ENCODE data around the gene SLC26A9.
"Not testable (repeated sequence)": the region's sequence is repeated elsewhere in the genome, so short reads cannot be mapped to it uniquely, and the experiment has no call there.

Gene SLC26A9

DNA sequence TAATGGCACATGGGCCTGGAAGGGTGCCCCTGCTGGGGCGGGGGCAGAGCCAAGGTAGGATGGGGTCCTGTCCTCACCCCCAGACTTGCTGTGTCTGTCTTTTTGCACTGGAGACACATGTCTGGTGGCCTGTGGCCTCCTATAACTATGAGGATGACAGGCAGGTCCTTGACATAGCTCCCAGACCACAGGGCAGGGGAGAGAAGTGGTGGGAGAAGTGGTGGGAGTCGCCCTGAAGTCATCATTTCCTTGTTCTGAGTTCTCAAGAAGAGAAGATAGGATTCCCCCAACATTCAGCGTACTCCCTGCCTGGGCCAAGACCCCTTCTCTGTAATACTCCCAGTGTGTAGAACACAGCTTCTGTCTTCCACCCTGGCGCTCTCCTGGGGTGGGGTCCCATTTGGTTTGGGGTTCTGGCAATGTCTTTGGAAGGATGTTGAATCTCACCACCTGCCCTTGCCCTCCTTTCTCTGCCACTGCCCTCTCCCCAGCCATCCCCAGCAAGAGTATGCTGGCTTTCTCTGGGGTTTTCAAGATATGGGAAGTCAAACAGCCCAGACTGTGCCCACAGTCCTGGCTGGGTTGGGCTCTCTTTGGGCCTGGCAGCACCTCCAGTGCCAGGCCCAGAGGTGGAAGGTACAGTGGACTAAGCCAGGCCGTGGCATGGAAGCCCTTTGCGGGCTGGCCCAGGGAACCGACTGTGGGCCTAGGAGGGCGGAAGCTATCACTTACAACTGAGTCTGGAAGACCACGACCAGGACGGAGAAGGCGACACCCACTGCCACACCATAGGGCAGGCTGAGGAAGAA is 19.4 kb downstream of the SLC26A9 start:
- no peak for DNase-seq

DNA sequence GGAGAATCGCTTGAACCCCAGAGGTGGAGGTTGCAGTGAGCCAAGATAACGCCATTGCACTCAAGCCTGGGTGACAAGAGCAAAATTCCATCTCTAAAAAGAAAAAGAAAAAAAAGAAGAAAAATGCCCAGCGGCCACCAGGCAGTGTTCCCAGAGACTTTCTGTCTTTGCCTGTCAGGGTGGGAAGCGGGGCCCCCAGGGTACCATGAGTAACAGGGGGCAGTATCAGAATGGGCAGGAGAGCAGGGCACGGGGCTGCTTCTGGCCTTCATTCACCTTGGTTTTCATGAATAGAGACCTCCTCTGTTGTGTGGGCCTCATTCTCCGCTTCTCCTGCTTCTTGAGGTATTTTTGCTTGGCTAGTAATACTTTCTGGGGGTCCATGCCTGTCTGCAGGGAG is 20.4 kb downstream of the SLC26A9 start:
- no peak for DNase-seq

DNA sequence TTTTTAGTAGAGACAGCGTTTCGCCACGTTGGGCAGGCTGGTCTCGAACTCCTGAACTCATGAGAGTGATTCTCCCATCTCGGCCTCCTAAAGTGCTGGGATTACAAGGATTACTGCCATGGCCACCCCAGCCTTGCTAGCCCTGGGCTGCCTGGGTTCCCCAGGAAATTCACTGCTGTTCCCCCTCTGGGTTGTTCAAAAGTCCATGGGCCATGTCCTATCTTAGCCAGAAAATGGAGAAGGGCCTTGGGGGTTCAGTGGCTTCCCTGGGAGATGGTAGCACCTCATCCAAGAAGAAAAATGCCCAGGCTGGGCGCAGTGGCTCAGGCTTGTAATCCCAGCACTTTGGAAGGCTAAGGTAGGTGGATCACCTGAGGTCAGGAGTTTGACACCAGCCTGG is 20.9 kb downstream of the SLC26A9 start:
- no peak for DNase-seq

DNA sequence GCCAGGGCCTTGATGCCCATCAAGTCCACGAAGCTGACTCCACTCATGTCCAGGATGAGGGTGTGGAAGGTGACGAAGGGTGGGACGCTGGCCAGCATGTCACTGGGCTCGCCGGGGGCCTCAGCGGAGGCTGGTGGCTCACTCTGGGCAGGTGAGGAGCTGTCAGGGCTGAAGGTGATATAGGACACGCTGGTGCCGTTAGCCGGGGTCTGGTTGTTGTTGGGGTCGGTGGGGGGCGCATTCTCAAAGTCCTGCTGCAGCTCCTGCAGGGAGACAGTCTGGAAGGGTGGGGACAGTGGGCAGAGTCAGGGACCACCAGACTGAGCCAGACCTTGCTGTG is 21.7 kb downstream of the SLC26A9 start:
- DNase-seq, result no peak

DNA sequence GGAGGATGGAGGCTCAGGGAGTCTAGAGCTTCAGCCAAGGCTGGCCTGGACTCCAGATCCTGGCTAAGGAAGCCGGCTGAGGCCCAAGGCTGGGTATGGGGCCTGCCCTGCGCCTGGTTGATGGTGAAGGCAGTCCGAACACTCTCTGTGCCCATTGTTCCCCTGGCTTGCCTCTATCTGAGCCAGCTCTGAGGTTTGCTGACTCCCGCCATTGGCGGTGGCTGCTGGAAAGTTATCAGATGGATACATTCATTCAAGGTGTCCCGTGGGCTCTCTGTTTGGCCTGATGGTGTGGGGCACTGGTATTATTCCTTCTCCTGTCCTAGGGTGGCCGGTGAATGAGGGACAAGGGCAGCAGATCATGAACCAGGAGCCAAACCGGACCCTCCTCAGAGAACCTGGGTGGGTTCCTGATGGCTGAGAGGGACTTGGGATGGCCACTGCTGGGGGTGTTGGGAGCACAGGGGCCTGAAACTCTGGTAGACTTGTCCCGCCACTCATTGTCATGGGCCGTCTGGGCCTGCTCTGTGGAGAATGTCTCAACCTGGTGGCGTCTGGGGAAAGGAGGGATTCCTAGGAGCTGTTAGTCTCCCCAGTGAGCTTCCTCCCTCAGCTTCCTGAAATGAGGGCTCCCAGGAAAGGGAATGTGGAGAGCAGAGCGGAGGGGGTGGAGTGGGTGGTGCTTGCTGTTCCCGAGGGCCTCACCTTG is 22.2 kb downstream of the SLC26A9 start:
- DNase-seq, result no peak

DNA sequence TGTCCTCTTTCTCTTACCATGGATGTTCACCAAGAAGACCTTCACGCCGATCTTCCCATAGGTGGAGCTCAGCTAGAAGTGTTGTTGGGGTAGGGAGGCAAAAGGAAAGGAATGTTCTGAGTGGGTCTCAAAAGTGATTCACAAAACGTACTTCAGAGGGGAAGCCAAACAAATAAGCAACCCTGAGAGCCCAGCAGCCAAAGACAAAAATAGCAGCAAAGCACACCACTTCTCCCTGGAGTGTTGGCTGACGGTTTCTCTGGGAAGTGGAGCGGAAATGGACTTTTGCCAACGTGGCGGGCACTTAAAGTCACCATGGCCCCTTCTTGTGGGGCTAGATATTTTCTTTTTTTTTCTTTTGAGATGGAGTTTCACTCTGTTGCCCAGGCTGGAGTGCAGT is 23.1 kb downstream of the SLC26A9 start:
- DNase-seq, result no peak

DNA sequence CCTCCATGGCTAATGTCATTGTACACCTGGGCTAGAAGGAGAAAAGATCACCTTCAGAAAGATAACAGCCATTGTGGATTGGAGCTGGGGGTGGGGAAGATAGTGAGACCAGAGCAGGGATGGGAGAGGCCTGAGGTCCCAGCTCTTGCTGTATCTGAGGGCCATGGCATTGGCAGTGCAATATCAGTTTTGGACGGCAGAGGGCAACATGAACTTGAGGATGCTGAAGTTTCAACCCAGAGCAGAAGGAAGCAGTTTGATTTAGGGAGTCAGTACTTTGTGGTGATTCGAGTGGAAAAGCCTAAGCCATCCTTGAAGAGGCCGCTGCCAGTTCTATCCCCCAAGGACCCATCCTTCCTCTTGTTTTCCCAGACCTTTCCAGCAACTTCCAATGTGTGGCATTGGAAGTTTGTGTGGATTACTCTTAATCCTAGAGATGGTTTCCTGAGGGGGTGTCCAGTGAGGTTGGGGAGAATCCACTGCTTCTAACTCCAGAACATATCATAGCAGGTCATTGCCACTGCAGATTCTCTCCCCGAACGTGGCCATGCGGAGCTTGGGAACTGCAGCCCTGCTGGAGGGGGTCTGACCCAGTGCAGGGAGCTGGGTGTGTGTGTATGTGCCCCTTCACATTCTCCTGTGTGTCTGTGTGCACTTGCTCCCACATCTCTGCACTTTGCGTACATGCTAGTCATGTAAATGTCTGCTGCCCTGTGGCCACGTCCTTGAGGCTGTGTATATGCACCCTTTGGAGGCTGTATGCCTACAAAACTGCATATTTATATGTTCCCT is 24.1 kb downstream of the SLC26A9 start:
- peak; percentile 42 for DNase-seq

DNA sequence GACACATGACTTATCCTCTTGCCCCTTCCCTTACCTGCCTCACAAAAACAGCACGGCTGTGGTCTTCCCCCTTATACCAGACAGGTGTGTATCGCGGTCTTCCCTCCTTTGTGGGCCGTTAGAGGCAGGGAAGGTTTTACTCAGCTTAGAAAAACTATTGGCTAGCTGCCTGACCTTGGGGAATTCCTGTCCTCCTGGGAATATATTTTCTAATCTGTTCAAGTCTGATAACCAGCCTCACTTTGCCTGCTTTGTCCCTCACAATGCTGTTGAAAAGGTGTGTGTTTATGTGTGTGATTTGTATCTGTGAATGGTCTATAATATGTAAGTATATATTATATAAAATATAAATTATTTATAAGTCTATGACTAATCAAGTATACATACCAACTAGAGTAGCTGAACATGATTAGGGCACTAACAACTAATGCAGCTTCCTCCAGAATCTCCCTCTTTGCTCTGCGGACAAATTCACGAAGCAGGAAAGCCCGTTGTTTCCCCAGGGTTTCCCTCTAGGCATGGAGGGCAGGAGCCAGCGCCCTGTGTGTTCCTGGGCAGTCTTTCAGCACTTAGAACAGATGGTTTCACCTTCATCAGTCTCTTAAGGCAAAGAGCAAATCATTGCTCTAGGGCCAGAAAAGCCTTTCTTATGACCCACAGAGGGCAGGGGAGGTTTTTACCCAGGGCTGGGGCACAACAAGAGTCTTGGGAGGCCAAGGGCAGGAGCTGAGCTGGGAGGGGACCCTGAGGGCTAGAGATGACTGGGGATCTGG is 25.6 kb downstream of the SLC26A9 start:
- no peak for DNase-seq

DNA sequence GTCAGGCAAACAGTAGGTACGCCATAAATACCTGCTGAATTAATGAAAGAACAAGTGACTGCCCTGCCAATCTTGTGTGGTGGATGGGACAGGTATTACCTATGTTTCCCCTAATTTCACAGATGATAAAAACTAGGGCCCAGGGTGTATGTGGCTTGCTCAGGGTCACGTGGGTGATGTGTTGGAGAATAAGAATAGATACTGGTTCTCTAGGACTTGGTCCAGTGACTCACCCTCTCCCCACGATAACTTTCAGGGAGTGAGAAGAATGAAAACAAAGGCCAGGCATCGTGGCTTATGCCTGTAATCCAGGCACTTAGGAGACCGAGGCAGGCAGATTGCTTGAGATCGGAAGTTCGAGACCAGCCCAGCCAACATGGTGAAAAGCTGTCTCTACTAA is 26.7 kb downstream of the SLC26A9 start:
- DNase-seq, result no peak

DNA sequence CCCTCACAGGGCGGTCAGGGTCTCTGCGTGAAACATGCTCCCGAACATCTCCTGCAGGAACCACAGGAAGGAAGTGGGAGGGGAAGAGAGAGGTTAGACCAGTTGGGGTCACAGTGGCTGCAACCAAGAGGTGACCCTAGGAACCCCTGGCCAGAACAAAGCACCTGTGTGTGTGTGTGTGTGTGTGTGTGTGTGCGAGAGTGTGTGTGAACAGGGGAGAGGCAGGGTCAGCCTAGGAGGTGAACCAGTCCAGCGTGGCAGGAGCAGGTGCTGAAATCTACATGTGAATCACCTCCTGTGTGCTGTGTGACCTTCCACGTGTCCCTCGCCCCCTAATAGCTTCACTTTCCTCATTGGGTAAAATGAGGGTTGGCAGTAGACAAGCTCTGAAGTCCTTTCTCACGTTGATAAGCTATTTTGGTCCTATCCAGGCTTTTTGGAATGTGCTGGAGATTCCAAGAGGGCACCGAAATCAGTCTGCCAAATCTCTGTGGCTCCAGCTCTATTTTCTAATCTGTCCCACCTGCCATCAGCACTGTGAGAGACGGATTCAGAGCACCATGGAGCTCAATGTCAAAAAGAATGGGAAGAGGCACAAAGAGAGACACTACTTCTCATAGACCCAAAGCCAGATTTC is 27.8 kb downstream of the SLC26A9 start:
- no peak for DNase-seq

DNA sequence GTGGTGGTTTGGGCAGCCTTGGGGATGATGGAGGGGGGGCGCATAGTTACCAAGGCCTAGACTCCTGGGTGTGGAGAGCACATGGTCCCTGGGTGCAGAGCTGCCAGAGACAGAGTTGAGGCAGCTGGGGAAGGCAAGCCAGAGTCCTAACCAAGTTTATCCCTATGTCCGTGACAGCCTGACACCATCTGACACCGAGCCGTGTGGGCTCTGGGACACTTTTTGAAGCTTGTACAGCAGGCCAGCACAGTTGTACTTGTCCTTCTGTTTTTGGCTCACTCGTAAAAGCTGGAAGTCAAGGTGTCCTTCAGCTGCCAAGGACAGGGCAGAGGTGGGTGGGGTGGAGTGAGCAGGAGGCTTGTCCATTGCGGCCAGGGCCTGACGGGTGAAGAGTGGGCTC is 28.5 kb downstream of the SLC26A9 start:
- DNase-seq, result no peak

DNA sequence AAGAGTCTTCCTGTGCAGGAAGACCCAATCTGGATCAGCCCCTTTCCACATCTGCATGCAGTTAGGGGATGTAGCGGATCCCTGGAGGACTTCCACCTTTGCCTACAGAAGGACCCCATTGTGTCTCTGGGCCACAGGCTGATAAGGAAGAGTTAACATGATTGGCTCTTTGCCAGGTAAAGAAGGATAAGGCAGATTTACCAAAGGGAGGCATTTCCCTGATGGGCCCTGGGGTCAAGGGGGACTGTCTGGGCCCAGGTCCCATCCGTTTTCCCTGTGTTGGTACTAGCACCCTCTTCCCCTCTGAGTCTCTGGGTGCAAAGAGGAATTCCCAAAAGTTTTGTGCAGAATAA is 29.1 kb downstream of the SLC26A9 start:
- no peak for DNase-seq

DNA sequence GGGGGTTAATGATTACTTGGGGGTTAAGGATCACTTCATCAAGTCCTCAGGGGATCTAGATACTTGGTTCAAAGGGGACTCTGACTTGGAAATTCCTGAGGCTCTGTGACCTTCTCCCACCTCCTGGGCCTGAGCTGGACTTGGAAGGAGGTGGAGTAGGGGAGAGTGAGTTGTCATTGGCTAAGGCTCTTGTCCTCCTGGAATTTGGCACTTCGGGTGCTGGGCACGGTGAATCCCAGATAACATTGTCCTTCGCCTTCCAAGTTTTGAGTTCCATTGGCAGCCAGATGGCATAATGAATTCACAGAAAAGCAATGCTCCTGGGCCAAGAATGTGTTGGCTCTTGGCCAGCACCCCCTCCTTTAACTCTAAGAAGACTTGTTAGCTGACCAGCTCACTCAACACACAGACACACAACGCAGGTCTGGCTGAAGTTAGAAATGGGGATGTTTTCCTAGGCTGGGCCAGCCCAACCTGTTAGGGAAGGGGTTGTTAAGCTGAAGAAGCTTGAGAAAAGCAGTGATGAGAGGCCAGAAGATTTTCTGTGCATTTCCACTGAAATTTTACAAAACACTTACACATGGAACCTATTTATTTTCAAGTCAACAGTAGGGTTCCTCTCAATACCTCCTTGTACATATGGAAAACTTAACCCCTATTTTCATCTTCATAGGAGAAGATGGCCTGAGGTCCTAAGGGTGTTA is 29.7 kb downstream of the SLC26A9 start:
- no peak for DNase-seq

DNA sequence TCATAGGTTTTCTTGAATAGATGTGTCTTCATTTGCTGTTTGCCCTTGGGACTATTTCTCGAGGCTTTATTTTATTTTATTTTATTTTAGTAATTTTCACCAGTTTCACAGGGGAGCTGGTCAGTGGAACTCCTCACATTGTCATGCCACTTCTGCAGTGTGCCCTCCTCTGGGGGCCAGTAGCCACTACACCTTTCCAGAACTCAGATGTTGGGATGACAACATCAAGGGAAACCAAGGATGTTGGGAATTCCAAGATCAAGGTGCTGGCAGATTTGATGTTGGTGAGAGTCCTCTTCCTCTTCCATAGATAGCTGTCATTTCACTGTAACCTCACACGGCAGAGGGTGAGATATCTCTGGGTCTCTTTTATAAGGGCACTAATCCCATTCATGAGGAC is 35.5 kb downstream of the SLC26A9 start:
- DNase-seq, result no peak

DNA sequence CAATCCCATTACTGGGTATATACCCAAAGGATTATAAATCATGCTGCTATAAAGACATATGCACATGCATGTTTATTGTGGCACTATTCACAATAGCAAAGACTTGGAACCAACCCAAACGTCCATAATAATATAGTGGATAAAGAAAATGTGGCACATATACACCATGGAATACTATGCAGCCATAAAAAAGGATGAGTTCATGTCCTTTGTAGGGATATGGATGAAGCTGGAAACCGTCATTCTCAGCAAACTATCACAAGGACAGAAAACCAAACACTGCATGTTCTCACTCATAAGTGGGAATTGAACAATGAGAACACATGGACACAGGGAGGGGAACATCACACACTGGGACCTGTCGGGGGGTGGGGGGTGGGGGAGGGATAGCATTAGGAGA is 38.2 kb downstream of the SLC26A9 start:
- not testable (repeated sequence) for DNase-seq

DNA sequence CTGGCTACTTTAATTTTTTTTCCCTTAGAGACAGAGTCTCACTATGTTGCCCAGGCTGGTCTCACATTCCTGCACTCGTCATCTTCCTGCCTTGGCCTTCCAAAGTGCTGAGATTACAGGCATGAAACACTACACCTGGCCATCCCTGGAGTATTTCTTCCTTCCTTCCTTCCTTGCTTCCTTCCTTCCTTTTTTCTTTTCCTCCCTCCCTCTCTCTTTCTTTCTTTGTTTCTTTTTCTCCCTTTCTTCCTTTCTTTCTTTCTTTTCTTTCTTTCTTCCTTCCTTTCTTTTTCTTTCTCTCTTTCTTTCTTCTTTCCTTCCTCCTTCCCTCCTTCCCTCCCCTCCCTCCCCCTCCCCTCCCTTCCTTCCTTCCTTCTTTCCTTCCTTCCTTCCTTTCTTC is 46.9 kb downstream of the SLC26A9 start:
- no peak for DNase-seq

DNA sequence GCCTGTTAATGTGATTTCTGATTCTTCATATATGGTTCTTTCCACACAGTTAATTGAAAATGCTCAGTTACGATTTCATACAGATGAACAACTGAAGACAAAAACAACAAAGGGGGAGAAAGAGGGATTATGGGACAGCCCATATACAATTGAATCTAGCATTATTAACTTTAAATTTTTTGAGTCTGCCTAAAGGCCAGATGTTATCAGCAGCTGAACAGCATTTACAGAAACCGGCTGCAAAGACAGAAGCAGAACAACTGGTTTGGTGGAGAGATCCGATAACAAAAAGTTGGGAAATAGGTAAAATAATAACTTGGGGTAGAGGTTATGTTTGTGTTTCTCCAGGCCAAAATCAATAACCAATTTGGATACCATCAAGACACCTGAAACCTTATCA is 49.1 kb downstream of the SLC26A9 start:
- not testable (repeated sequence) for DNase-seq

DNA sequence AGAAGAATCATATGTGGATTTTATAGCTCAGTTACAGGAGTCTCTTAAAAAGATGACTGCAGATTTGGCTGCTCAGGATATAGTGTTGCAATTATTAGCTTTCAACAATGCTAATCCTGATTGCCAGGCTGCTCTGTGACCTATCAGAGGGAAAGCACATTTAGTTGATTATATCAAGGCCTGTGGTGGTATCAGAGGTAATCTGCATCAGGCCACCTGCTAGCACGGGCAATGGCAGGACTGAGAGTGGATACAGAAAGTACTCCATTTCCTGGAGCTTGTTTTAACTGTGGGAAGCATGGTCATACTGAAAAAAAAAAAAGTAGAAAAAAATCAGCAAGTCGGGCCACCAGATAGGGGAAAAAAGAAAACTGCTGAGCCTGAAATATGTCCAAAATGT is 51.1 kb downstream of the SLC26A9 start:
- not testable (repeated sequence) for DNase-seq

DNA sequence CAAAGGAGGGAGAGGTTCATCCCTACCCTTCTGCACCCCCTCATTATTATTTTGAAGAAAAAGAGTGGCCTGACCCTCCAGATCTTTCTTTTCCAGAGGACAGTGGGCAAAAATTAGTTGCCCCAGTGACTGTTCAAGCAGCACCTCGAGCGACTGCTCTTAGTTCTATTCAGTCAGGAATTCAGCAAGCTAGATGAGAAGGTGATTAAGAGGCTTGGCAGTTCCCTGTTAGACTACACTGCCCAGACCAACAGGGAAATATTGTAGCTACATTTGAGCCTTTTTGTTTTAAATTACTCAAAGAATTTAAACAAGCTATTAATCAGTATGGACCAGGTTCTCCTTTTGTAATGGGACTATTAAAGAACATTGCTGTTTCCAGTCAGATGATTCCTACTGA is 51.8 kb downstream of the SLC26A9 start:
- DNase-seq, result not testable (repeated sequence)

DNA sequence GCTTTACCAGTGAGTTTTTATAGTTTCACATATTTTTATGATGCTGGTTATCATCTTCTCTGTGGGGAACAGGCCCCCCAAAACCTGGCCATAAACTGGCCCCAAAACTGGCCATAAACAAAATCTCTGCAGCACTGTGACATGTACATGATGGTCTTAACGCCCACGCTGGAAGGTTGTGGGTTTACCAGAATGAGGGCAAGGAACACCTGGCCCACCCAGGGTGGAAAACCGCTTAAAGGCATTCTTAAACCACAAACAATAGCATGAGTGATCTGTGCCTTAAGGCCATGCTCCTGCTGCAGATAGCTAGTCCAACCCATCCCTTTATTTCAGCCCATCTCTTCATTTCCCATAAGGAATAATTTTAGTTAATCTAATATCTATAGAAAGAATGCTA is 52.6 kb downstream of the SLC26A9 start:
- not testable (repeated sequence) for DNase-seq

DNA sequence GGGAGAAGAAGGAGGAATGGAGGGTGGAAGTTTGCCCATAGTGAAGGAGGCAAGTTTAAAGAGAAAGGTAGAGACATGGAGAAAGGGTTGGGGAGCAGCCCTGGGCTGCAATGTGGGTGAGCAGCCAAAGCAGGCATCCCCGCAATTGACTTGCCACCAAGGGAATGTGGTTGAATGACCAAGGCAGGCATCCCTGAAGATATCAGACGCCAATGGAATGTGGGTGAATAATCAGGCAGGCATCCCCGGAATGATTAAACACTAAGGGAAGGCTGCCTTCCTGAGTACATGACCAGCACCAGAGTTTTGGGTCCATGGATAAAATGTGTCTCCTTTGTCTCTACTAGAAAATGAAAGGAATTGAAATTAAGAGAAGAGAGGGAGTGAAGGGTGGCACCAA is 53.5 kb downstream of the SLC26A9 start:
- DNase-seq, result not testable (repeated sequence)

DNA sequence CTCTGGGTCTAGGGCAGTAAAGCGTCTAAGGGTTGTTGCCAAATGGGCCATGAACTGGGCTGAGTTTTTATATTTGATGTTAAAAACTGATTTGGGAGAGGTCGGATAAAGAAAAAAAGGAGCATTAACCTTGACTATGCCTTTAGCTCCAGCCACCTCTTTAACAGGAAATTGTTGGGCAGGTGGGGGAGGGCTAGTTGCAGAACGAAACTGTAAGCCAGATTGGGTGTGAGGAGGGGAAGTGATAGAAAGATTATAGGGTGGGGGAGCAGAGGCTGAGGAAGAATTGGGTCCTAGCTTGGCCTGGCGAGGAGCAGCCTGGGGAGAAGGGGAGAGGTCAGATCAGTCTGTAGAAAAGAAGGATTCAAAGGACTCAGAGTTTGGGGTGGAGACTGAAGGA is 54.2 kb downstream of the SLC26A9 start:
- not testable (repeated sequence) for DNase-seq

Data from activated CD4-positive, alpha-beta T cell treated with anti-CD3 and anti-CD28 coated beads for 1 hour (primary cell).